Measurements from ENCODE around the gene PLXNA1. TPM values are rescaled to one million over a fixed set of nuclear protein-coding genes. Genes with fewer than 3 reads are reported as not detected.

The PLXNA1 gene
- polyA plus RNA-seq, 4 donors, result 26.1 to 38.8 (median 28.5) TPM

- DNase-seq (ENCODE audit: low read depth in 4 of 4, low spot score in 2 of 4), result no peak
Measured at GRCh38 chr3:127032296-127032990, 49.5 kb downstream of the PLXNA1 start.

Other genes starting within 250 kb of the PLXNA1 start
- gene PRR23E, start 210.0 kb downstream of the PLXNA1 start, polyA plus RNA-seq (ENCODE audit: insufficient read length in 4 of 4), result not detected

All from left renal cortex interstitium (tissue), 4 donors.